Measurements from ENCODE around the gene PPARG.

DNA sequence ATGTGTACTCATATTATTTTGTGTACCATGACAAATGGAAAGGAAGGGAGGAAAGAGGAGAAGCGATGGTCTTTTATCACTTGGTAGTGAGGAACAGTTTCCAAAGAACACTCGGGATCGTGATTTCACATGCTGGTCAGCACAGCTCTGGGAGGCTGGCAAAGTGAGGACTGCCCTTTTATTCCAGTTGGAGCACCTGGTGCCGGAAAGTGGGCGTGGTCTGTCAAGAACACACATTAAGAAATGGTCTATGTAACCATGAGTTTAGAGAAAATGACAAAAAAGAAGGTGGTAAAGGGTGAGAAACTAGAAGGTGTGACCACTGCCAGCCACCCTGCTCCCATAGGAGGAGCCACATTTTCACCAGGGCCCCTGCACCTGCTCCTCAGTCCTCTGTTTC is 188.4 kb downstream of the PPARG start:
- TF ChIP-seq, protein P1, sequence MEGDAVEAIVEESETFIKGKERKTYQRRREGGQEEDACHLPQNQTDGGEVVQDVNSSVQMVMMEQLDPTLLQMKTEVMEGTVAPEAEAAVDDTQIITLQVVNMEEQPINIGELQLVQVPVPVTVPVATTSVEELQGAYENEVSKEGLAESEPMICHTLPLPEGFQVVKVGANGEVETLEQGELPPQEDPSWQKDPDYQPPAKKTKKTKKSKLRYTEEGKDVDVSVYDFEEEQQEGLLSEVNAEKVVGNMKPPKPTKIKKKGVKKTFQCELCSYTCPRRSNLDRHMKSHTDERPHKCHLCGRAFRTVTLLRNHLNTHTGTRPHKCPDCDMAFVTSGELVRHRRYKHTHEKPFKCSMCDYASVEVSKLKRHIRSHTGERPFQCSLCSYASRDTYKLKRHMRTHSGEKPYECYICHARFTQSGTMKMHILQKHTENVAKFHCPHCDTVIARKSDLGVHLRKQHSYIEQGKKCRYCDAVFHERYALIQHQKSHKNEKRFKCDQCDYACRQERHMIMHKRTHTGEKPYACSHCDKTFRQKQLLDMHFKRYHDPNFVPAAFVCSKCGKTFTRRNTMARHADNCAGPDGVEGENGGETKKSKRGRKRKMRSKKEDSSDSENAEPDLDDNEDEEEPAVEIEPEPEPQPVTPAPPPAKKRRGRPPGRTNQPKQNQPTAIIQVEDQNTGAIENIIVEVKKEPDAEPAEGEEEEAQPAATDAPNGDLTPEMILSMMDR (IDR thresholded peaks at IDR 0.05; ENCODE audit: low read depth, low read length) = no peak
- TF ChIP-seq POLR2A (IDR thresholded peaks at IDR 0.05; ENCODE audit: extremely low read depth, insufficient read length) (no peak), MYC (IDR thresholded peaks at IDR 0.05; ENCODE audit: low read depth, low read length) (no peak)
- TF ChIP-seq, protein P2, sequence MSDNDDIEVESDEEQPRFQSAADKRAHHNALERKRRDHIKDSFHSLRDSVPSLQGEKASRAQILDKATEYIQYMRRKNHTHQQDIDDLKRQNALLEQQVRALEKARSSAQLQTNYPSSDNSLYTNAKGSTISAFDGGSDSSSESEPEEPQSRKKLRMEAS (IDR thresholded peaks at IDR 0.05; ENCODE audit: low read depth, low read length) = no peak
